Measurements from ENCODE around the gene EIF4A2. TPM values are rescaled to one million over a fixed set of nuclear protein-coding genes. Genes with fewer than 3 reads are reported as not detected.

Gene EIF4A2
- total RNA-seq, 1 donor from 2014 or later, result 364 TPM

DNA sequence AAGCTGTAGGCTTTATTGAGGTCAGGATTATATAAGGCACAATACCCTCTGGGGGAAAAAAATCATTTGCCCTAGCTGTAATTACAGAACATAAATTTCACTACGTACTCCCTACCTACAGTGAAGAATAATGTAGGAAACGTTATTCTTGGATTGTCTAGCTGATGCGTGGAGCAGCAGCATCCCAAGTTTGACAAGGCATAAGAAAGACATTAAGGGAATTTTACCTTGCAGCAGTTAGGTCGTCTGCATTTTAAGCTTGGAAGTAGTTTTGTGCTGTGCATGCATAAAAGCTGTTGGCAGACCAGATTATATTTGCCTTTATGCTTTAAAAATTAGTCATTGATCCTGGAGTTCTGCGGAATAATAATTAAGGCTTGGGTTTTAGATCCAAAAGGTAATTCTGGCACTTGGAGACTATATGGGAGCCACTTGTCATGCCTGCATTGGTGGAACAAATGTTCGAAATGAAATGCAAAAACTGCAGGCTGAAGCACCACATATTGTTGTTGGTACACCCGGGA lies 2.2 kb downstream of the EIF4A2 start:
- no peaks in the 10 kb centered on the region for H3K9me3 Mint-ChIP-seq
- peaks cover 64% of the 10 kb centered on the region for H3K4me1 Mint-ChIP-seq
- peaks cover 15% of the 10 kb centered on the region for H3K27me3 Mint-ChIP-seq (ENCODE audit: low read depth)
- peak overlapping the region; percentile 100 for H3K27ac Mint-ChIP-seq (ENCODE audit: unreplicated experiment)
- no peak for TF ChIP-seq CTCF (conservative IDR thresholded peaks at IDR 0.05)
- DNase-seq (ENCODE audit: low read depth, low spot score), result no peak
- H3K36me3 Mint-ChIP-seq (ENCODE audit: low read depth), result peaks cover 56% of the 10 kb centered on the region
- H3K4me3 Mint-ChIP-seq, result peak overlapping the region; percentile 99

GRCh38 chr3:186786922-186787321 lies 3.5 kb downstream of the EIF4A2 start:
- Mint-ChIP-seq H3K27ac (ENCODE audit: unreplicated experiment) (no peak overlapping the region), H3K4me3 (peak overlapping the region; percentile 99), H3K36me3 (ENCODE audit: low read depth) (peaks cover 56% of the 10 kb centered on the region)

DNA sequence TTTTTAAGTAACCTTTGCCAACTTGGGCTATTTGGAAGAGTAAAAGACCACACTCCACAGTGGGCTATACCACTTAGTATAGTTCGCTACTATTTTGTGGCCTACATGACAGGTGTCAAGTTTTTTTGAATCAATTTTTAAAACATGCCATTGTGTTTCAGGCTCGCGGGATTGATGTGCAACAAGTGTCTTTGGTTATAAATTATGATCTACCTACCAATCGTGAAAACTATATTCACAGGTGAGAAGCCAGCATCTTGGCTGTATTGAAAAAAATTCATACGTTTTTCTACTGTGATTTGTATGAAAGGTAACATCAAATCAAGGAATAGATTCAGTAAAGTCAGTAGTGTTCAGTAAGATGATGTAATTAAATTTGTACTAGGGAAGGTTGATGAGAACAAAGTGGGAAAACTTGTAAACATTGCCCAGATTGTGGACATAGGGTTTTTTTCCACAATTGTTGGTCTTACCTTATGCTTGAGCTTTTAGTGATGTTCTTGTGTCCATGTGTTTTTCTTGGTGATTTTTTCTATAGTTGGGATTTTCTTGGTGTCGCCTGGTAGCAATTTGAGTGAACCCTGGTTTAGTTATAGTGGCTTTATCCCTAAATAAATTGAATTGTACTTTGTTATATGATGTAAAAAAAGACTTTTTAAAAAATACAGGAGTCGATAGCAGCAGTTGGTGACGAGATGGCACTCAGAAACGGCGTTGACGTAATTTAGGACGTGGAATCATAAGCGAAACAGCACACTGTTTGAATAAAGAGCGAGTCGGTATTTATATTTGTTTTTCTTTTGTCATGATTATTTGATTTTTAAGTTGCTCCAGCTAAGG lies 4.5 kb downstream of the EIF4A2 start:
- peaks cover 56% of the 10 kb centered on the region for H3K36me3 Mint-ChIP-seq (ENCODE audit: low read depth)
- H3K4me1 Mint-ChIP-seq, result peaks cover 53% of the 10 kb centered on the region
- H3K9me3 Mint-ChIP-seq, result no peaks in the 10 kb centered on the region
- peak overlapping the region; percentile 99 for H3K4me3 Mint-ChIP-seq
- no peak for TF ChIP-seq CTCF (conservative IDR thresholded peaks at IDR 0.05)
- peak overlapping the region; percentile 5 for H3K27ac Mint-ChIP-seq (ENCODE audit: unreplicated experiment)
- H3K27me3 Mint-ChIP-seq (ENCODE audit: low read depth), result peaks cover 15% of the 10 kb centered on the region
- no peak for DNase-seq (ENCODE audit: low read depth, low spot score)

More at GRCh38 chr3:186786922-186787321, 3.5 kb downstream of the EIF4A2 start:
- TF ChIP-seq CTCF (conservative IDR thresholded peaks at IDR 0.05), result no peak
- H3K9me3 Mint-ChIP-seq, result no peaks in the 10 kb centered on the region
- H3K4me1 Mint-ChIP-seq, result peaks cover 62% of the 10 kb centered on the region
- DNase-seq (ENCODE audit: low read depth, low spot score), result no peak
- H3K27me3 Mint-ChIP-seq (ENCODE audit: low read depth), result peaks cover 15% of the 10 kb centered on the region

DNA sequence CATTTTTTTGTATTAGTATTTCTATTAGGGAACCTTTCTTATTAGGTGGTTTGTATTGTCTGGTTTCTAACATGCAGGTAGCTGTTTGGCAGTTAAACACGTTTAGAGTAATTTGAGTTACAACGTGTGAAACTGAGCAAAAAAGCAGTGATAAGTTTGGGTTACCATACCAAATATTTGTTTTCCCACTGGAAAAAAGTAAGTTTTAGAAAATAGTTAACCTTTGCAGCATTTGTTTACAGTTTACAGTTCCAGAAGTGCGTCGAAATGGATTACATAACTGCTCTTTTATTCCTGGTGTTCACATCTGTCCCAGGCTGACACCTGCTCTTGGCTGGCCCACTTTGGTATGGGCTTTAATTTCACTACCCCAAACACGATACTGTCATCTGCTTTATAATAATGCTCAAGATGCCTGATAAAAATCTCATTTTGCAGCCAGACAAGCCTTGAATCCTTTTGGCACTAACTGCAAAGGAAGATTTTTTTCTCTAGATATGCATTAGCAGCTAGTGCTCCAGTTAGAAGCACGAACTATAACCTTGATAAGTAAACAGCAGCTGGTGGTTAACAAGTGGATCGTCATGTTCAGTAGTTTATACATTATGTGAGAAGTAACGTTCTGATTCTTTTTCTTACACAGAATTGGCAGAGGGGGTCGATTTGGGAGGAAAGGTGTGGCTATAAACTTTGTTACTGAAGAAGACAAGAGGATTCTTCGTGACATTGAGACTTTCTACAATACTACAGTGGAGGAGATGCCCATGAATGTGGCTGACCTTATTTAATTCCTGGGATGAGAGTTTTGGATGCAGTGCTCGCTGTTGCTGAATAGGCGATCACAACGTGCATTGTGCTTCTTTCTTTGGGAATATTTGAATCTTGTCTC lies 5.3 kb downstream of the EIF4A2 start:
- TF ChIP-seq CTCF (conservative IDR thresholded peaks at IDR 0.05), result no peak
- peak overlapping the region; percentile 99 for H3K4me3 Mint-ChIP-seq
- peaks cover 55% of the 10 kb centered on the region for H3K36me3 Mint-ChIP-seq (ENCODE audit: low read depth)
- H3K27ac Mint-ChIP-seq (ENCODE audit: unreplicated experiment), result peak overlapping the region; percentile 9
- H3K9me3 Mint-ChIP-seq, result no peaks in the 10 kb centered on the region
- DNase-seq (ENCODE audit: low read depth, low spot score), result no peak
- H3K4me1 Mint-ChIP-seq, result peaks cover 48% of the 10 kb centered on the region
- H3K27me3 Mint-ChIP-seq (ENCODE audit: low read depth), result peaks cover 9% of the 10 kb centered on the region

- Mint-ChIP-seq H3K4me3 (peak overlapping the region; percentile 99), H3K27me3 (ENCODE audit: low read depth) (peaks cover 4% of the 10 kb centered on the region), H3K9me3 (no peaks in the 10 kb centered on the region), H3K27ac (ENCODE audit: unreplicated experiment) (no peak overlapping the region), H3K36me3 (ENCODE audit: low read depth) (peaks cover 47% of the 10 kb centered on the region), H3K4me1 (peaks cover 41% of the 10 kb centered on the region)
- no peak for TF ChIP-seq CTCF (conservative IDR thresholded peaks at IDR 0.05)
- DNase-seq (ENCODE audit: low read depth, low spot score), result no peak
Observed at GRCh38 chr3:186789554-186790260, 6.3 kb downstream of the EIF4A2 start.
